Omental fat pad (tissue), 4 donors: Measurements from ENCODE around the gene ZNF407. TPM values are rescaled to one million over a fixed set of nuclear protein-coding genes. Genes with fewer than 3 reads are reported as not detected.

Experiments
- ATAC-seq: fragments of 150-250 bp; one replicate; pipeline ENCODE4 v1.9.1; 2016; ENCODE audit warnings: mild to moderate bottlenecking, moderate library complexity; ENCODE audit not compliant: low FRiP score
- DNase-seq: peaks from one replicate; pipeline ENCODE4 v3.0.0-alpha.2; 2019; ENCODE audit warnings: low spot score
- total RNA-seq, 4 donors: library from RNA; depleted of rRNA; stranded (reverse); fragments of >200 nt; gene quantifications; one replicate each; pipeline ENCODE4 v1.1.0, GENCODE V29; 2016
- TF ChIP-seq, protein P1 (sequence below), 3 donors: fragments of 450-650 bp; IDR thresholded peaks; one replicate each; pipeline ENCODE4 v1.5.1; 2016 to 2017; ENCODE audit warnings: antibody characterized with exemption in 3 of 3, mild to moderate bottlenecking in 3 of 3, moderate library complexity in 2 of 3

The ZNF407 gene
- total RNA-seq, 4 donors from 2014 or later = 13.4 to 26.7 (median 19.7) TPM

DNA sequence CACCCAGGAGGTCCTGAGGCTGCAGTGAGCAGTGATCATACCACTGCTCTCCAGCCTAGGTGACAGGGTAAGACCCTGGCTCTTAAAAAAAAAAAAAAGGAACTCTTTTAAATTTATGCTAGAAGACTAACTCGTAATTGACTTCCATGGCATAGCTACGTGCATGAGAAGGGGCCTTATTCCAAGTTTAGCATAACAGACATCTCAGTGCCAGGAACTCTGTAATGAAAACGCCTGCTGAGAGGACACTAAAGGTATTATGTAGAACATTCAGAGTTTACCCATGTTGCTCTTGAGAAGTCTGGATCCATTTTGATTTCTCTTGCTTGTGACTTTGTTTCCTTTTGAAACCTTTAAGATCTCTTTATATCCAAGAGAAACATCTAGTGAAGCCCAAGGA is 276.0 kb downstream of the ZNF407 start:
- no peak for ATAC-seq
- TF ChIP-seq, protein P1, sequence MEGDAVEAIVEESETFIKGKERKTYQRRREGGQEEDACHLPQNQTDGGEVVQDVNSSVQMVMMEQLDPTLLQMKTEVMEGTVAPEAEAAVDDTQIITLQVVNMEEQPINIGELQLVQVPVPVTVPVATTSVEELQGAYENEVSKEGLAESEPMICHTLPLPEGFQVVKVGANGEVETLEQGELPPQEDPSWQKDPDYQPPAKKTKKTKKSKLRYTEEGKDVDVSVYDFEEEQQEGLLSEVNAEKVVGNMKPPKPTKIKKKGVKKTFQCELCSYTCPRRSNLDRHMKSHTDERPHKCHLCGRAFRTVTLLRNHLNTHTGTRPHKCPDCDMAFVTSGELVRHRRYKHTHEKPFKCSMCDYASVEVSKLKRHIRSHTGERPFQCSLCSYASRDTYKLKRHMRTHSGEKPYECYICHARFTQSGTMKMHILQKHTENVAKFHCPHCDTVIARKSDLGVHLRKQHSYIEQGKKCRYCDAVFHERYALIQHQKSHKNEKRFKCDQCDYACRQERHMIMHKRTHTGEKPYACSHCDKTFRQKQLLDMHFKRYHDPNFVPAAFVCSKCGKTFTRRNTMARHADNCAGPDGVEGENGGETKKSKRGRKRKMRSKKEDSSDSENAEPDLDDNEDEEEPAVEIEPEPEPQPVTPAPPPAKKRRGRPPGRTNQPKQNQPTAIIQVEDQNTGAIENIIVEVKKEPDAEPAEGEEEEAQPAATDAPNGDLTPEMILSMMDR (IDR thresholded peaks at IDR 0.05) = no peak
- DNase-seq = no peak

DNA sequence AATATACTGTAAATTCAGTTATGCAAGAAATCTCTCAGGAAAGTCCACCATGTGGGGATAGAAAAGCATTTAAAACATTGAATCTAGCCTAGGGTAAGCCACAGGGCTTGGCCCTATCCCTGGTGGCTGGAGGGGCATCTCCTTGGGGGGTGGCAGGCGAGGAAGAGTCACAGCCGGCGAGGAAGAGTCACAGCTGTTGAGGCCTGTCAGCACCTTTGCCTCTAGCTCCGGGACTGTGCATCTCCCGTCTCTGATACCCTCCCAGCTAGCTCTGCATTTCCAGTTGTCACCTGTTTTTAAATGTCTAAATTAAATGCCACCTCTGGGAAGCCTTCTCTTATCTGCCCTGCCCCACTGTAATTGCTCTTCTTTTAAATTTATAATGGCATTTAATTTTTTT is 276.7 kb downstream of the ZNF407 start:
- DNase-seq (no peak), ATAC-seq (no peak)
- TF ChIP-seq, protein P1 (IDR thresholded peaks at IDR 0.05) = no peak

DNA sequence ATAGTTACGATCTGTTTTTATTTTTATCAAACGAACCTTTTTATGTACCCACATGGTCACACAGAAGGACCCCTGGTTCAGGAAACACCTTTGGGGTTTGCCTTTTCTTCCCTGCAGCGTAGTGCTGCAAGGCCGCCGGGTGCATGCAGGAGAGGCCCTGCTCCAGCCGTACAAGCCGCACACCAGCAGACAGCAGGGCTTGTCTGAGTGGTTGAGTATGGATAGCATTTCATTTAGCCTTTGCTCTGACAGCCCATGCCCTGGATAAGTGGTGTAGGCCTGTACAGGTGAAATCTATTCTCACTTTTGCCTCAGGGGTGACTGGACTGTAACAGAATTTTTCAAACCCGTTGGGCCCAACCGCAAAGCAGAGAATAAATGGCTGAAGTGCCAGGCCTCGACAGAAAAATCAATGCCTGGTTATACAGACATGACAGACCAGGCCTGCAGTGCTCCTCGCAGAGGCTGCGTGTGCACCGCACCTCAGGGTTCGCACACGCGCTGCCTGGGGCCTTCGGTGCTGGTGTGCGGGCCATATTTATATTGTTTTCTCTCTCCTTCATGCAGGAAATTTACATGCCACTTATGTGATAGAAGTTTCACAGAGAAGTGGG is 279.1 kb downstream of the ZNF407 start:
- no peak for DNase-seq
- TF ChIP-seq, protein P1 (IDR thresholded peaks at IDR 0.05) = no peak
- ATAC-seq = no peak

DNA sequence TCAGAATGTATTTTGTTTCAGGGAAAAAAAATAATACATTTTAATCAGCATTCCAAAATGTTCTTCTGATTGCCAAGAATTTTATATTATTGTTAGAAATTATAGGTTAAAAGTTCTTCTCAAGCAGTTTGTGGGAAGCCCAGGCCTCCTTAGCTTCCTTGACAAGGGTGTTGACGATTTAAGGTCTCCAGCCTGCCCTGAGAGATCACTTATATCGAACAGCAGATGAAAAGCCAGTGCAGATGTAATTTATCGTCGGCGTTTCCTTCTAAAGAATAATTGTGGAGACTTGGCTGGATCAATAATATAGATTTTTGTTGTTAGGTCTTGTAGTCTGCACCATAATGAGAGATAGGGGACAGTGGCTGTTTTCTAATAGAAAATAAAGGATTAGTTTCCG is 280.6 kb downstream of the ZNF407 start:
- DNase-seq (no peak), ATAC-seq (no peak)

DNA sequence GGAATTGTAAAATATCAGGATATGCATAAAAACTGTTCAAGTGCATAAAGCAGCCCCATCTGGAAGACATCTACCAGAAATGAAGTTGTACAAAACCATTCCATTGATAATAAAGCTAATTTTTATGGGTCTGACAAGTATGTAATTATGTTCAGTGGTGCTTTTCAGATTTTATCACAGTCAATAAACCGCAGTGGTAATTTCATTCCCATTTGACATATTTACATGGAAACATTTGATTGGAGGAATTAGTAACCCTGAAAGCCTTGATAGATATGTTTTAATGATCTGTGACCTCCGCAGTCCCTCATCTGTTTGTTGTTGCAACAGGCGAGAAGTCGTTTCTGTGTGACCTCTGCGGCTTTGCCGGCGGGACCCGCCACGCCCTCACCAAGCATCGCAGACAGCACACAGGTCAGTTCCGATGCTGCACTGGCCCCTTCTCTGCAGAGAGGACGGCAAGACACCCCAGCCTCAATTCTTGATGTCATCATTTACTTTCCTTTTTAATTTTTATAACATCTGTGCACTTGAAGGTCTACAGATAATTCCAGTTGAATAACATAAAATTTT is 283.1 kb downstream of the ZNF407 start:
- no peak for ATAC-seq
- no peak for DNase-seq
- TF ChIP-seq, protein P1 (IDR thresholded peaks at IDR 0.05) = no peak

More for the DNA sequence above, 280.6 kb downstream of the ZNF407 start:
- TF ChIP-seq, protein P1 (IDR thresholded peaks at IDR 0.05) = no peak

DNA sequence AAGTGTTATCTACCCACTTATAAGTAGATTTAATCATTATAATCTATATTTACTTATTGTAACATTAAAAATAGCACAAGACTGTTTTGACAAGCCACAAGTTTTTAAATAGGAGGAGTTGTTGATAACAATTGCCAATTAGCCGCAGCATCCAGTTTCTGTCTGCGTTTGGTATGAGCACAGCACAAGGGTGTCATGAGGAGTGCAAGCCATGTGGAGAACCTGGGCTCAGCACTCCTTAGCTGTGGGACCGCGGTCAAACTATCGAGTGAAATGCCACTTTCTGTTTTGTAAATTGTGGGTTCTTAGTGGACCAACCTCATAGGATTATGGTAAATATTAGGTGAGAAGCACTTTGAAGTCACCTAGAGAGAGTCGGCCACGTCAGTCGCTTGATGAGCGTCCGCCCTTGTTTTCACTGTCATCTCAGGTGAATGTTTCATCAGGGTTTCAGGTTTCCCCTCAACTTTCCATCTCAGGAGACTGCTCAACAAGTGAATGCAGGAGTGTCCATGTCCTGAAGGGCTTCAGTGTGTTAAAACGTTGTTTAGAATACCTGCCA is 294.5 kb downstream of the ZNF407 start:
- ATAC-seq = no peak
- no peak for DNase-seq
- TF ChIP-seq, protein P1 (IDR thresholded peaks at IDR 0.05) = no peak

DNA sequence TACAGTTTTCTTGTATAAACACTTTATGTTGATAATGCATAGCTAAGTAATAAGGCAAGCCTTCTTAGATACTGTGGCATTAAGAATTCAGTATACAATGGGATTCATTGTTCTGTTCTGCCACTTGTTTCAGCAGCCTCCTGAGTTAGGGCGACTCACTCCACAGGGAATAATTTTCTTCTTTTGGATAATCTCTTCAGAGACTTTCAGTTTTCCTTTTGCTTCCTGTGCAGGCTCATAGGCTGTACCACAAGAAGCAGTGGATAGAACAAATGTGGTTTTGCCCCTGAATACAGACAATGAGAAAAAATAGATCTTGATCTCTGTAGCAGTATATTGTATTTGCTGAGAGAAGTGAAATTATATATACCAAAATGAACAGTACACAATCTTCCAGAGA is 298.0 kb downstream of the ZNF407 start:
- DNase-seq = no peak
- ATAC-seq = no peak
- TF ChIP-seq, protein P1 (IDR thresholded peaks at IDR 0.05) = no peak
